Upper lobe of left lung (tissue), 6 donors: Measurements from ENCODE around the gene TERT. TPM values are rescaled to one million over a fixed set of nuclear protein-coding genes. Genes with fewer than 3 reads are reported as not detected.
"Not testable (repeated sequence)": the region's sequence is repeated elsewhere in the genome, so short reads cannot be mapped to it uniquely, and the experiment has no call there.

Experiments used
- ATAC-seq, 2 donors: fragments of 200-7000 bp; cut with Tn5 transposase; one replicate each; pipeline ENCODE4 v1.9.1; 2022; ENCODE audit warnings: mild to moderate bottlenecking in 2 of 2, moderate library complexity in 2 of 2; ENCODE audit not compliant: low FRiP score in 2 of 2
- DNase-seq, 2 donors: peaks; one replicate each; pipeline ENCODE4 v3.0.0-alpha.2; 2019 to 2020
- H3K27ac ChIP-seq, 4 donors: fragments of 200-600 bp; sonication (generic); one replicate each; pipeline ENCODE4 v1.5.1; 2016 to 2019
- H3K27me3 ChIP-seq, 4 donors: fragments of 200-600 bp; sonication (generic); one replicate each; pipeline ENCODE4 v1.5.1; 2017 to 2019
- H3K36me3 ChIP-seq, 4 donors: fragments of 200-600 bp; sonication (generic); one replicate each; pipeline ENCODE4 v1.5.1; 2016 to 2019
- H3K4me1 ChIP-seq, 4 donors: fragments of 200-600 bp; sonication (generic); one replicate each; pipeline ENCODE4 v1.5.1; 2018 to 2019
- H3K4me3 ChIP-seq, 4 donors: fragments of 200-600 bp; sonication (generic); one replicate each; pipeline ENCODE4 v1.5.1; 2017 to 2019; ENCODE audit warnings: mild to moderate bottlenecking in 2 of 4, moderate library complexity in 1 of 4
- H3K9me3 ChIP-seq, 4 donors: fragments of 200-600 bp; sonication (generic); one replicate each; pipeline ENCODE4 v1.5.1; 2018 to 2019
- EP300 ChIP-seq, 4 donors: sonication (generic); formaldehyde crosslinking; IDR thresholded peaks; one replicate each; pipeline ENCODE4 v1.5.1; 2017; ENCODE audit warnings: antibody characterized with exemption in 4 of 4, control low read depth in 2 of 4
- POLR2A ChIP-seq, 4 donors: fragments of 450-650 bp; IDR thresholded peaks; one replicate each; pipeline ENCODE4 v1.5.1; 2016 to 2017; ENCODE audit warnings: antibody characterized with exemption in 4 of 4, mild to moderate bottlenecking in 2 of 4
- POLR2AphosphoS5 ChIP-seq, 2 donors: sonication (generic); formaldehyde crosslinking; IDR thresholded peaks; one replicate each; pipeline ENCODE4 v1.5.1; 2017; ENCODE audit warnings: antibody characterized with exemption in 2 of 2
- WGBS, 2 donors: methylation state at CpG; one replicate each; pipeline ENCODE4 v1.1.5; 2017 to 2018; 5-methylcytosine and 5-hydroxymethylcytosine counted together
- total RNA-seq, 6 donors: library from RNA; depleted of rRNA in 4 of 6; stranded (reverse); fragments of >200 nt in 4 of 6; gene quantifications; one replicate each; pipeline versions ENCODE4 v1.1.0 to v1.2.1, GENCODE V29; 2016 to 2021
- TF ChIP-seq, protein P1 (sequence below), 6 experiments: fragments of 450-650 bp in 4 of 6; fragments of 200-600 bp in 2 of 6; sonication (generic) in 2 of 6; IDR thresholded peaks; one replicate each; pipeline ENCODE4 v1.5.1; 2016 to 2019; ENCODE audit warnings: antibody characterized with exemption in 6 of 6
- donor health status: DM: no; HTN: no; CAD: no; lungs with moderate emphysema.
- donor health status: DM: no; HTN: yes; CAD: no; lungs with severe emphysema.

Gene TERT
- total RNA-seq, 6 donors from 2014 or later, result 0.06 to 0.07 TPM; not detected in 4

DNA sequence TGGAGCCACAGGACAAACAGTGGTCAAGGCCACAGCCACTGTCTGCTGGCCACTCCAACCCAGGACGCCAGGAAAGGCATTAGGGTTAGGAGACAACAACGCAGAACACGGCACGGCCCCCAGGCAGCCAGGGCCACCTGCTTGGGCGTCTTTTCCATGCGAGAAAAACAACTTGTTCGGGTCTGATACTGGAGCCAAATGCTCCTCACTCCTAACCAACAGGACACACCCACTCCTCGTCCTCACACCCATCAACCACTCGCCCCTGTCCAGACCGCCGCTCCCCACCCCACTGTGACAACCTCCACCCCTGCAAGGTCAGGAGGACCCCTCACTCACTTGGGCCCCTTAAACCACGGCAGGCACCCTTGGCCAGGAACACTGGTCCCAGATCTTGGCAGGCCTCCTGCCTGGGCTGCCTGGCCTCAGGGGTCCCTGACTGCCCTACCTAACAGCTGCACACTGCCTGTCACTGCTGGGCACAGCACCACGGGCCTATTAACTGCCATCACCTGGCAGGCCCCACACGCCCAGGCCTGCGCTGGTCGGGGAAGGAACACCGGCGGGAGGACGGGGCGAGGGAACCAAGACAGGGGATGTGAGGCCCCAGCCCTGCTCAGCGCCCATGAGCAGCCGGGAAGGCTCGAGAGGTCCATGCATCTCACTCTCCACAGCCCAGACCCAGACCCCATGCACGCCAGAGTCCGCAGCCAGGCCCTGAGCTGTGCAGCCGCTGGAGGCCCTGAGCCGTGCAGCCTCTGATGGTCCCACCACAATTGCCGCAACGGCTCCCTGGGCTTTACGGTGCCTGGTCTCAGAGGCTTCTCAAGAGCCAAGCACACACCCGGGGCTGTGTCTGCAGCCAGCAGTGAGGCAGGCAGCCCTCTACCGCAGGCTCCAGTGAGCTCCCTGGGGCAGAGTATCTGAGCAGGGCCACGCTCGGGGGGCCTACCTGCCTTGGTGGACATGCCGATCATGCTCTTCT lies 36.3 kb upstream of the TERT start:
- TF ChIP-seq, protein P1, sequence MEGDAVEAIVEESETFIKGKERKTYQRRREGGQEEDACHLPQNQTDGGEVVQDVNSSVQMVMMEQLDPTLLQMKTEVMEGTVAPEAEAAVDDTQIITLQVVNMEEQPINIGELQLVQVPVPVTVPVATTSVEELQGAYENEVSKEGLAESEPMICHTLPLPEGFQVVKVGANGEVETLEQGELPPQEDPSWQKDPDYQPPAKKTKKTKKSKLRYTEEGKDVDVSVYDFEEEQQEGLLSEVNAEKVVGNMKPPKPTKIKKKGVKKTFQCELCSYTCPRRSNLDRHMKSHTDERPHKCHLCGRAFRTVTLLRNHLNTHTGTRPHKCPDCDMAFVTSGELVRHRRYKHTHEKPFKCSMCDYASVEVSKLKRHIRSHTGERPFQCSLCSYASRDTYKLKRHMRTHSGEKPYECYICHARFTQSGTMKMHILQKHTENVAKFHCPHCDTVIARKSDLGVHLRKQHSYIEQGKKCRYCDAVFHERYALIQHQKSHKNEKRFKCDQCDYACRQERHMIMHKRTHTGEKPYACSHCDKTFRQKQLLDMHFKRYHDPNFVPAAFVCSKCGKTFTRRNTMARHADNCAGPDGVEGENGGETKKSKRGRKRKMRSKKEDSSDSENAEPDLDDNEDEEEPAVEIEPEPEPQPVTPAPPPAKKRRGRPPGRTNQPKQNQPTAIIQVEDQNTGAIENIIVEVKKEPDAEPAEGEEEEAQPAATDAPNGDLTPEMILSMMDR (IDR thresholded peaks at IDR 0.05), result no peak
- TF ChIP-seq POLR2A (IDR thresholded peaks at IDR 0.05), result no peak
- TF ChIP-seq POLR2AphosphoS5 (IDR thresholded peaks at IDR 0.05), result no peak
- TF ChIP-seq EP300 (IDR thresholded peaks at IDR 0.05), result no peak
- H3K27me3 ChIP-seq, result no peaks in the 10 kb centered on the region
- H3K27ac ChIP-seq, result peak overlapping the region; percentile 27 to 61 (median 37)
- H3K4me1 ChIP-seq, result peaks cover 4 to 21% (median 14%) of the 10 kb centered on the region in 4 donors
- H3K9me3 ChIP-seq, result no peaks in the 10 kb centered on the region
- 89 to 96% methylated on average over 17 to 29 of the region's 35 CpGs for WGBS, 2 donors
- H3K4me3 ChIP-seq, result no peak overlapping the region
- ATAC-seq (peak; percentile 38 to 39), DNase-seq (peak in 1 of 2 donors; percentile 78)
- H3K36me3 ChIP-seq, result peaks cover 29 to 77% (median 62%) of the 10 kb centered on the region in 4 donors

DNA sequence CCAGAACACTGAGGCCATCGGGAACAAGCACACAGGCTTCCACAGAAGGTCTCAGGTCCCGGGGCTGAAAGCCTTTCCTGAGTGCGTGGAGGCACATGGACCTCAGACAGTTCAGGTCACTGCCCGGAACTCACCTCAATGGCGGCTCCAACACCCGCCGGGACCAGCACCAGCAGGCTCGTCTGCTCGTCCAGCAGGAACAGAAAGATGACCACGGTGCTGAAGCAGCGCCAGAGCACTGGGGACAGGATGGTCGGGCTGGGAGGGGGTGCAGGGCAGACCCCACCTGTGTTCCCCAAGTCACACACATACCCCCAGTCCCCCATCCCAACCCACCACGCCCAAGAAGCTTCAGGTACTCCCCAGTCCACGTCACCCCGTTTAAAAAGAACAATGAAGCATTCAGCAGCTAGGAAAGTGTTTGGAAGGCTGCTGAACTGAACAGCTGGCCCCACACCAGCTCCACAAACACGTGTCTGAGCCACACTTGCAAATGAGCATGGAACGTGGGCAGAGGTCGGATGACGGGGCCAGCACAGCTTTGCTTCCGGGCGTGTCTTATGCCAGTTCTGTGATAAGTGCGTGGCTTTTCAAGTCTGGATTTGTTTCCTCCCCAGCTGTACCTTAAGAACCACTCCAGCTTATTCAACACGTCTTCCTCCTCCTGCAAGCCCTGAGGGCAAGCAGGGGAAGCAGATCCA lies 35.4 kb upstream of the TERT start:
- 82 to 84% methylated on average over 8 to 23 of the region's 23 CpGs for WGBS, 2 donors
- ATAC-seq, result peak; percentile 59 to 88
- Histone ChIP-seq H3K27ac (peak overlapping the region; percentile 27 to 61 (median 37)), H3K9me3 (no peaks in the 10 kb centered on the region), H3K4me1 (peaks cover 4 to 21% (median 14%) of the 10 kb centered on the region in 4 donors), H3K27me3 (no peaks in the 10 kb centered on the region), H3K4me3 (no peak overlapping the region), H3K36me3 (peaks cover 24 to 77% (median 60%) of the 10 kb centered on the region in 4 donors)
- TF ChIP-seq EP300 (IDR thresholded peaks at IDR 0.05) (no peak), POLR2AphosphoS5 (IDR thresholded peaks at IDR 0.05) (no peak), POLR2A (IDR thresholded peaks at IDR 0.05) (no peak)
- TF ChIP-seq, protein P1 (IDR thresholded peaks at IDR 0.05), result no peak
- DNase-seq, result peak; percentile 59 to 69

DNA sequence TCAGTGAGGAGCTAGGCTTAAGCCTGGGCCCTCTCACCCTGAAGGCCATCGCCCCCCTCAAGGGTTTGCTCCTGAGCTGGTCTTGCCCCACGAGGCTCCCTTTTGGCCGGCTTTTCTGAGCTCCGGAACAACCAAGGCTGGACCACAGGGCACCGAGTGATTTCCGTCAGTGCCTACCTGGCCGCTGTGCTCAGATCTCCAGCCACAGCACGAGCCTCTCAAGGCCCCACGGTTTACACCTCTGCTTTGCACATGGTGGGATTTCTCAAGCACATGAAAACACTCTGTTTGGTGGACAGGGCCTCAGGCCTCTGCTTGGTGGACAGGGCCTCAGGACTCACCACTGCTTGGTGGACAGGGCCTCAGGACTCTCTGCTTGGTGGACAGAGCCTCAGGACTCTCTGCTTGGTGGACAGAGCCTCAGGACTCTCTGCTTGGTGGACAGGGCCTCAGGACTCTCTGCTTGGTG lies 34.3 kb upstream of the TERT start:
- 97% methylated on average over 9 of the region's 9 CpGs; no CpG with 5 or more reads in 1 of the 2 donors for WGBS, 2 donors
- ATAC-seq (no peak), DNase-seq (no peak)
- Histone ChIP-seq H3K27me3 (no peaks in the 10 kb centered on the region), H3K4me3 (no peak overlapping the region), H3K9me3 (no peaks in the 10 kb centered on the region), H3K36me3 (peaks cover 30 to 77% (median 60%) of the 10 kb centered on the region in 4 donors), H3K27ac (peak overlapping the region in 1 of 4 donors; percentile 12), H3K4me1 (peaks cover 4 to 21% (median 14%) of the 10 kb centered on the region in 4 donors)
- TF ChIP-seq POLR2A (IDR thresholded peaks at IDR 0.05) (no peak), EP300 (IDR thresholded peaks at IDR 0.05) (no peak), POLR2AphosphoS5 (IDR thresholded peaks at IDR 0.05) (no peak)
- TF ChIP-seq, protein P1 (IDR thresholded peaks at IDR 0.05), result no peak

DNA sequence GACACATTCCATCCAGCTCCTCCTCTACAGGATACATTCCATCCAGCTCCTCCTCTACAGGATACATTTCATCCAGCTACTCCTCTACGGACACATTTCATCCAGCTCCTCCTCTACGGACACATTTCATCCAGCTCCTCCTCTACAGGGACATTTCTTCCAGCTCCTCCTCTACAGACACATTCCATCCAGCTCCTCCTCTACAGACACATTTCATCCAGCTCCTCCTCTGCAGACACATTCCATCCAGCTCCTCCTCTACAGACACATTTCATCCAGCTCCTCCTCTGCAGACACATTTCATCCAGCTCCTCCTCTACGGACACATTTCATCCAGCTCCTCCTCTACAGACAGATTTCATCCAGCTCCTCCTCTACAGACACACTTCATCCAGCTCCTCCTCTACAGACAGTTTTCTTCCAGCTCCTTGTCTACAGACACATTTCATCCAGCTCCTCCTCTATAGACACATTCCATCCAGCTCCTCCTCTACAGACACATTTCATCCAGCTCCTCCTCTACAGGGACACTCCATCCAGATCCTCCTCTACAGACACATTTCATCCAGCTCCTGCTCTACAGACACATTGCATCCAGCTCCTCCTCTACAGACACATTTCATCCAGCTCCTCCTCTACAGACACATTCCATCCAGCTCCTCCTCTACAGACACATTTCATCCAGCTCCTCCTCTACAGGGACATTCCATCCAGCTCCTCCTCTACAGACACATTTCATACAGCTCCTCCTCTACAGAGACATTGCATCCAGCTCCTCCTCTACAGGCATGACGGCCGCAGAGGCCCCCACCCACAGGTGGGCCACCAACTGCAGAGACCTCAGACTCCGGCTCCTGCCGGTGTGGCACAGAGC lies 33.6 kb upstream of the TERT start:
- 78 to 85% methylated on average over 7 of the region's 7 CpGs for WGBS, 2 donors
- Histone ChIP-seq H3K36me3 (peaks cover 28 to 77% (median 60%) of the 10 kb centered on the region in 4 donors), H3K27ac (peak overlapping the region in 1 of 4 donors; percentile 12), H3K4me1 (peaks cover 4 to 21% (median 14%) of the 10 kb centered on the region in 4 donors)
- H3K4me3 ChIP-seq, DNase-seq, H3K27me3 ChIP-seq, ATAC-seq, H3K9me3 ChIP-seq: not testable (repeated sequence)

DNA sequence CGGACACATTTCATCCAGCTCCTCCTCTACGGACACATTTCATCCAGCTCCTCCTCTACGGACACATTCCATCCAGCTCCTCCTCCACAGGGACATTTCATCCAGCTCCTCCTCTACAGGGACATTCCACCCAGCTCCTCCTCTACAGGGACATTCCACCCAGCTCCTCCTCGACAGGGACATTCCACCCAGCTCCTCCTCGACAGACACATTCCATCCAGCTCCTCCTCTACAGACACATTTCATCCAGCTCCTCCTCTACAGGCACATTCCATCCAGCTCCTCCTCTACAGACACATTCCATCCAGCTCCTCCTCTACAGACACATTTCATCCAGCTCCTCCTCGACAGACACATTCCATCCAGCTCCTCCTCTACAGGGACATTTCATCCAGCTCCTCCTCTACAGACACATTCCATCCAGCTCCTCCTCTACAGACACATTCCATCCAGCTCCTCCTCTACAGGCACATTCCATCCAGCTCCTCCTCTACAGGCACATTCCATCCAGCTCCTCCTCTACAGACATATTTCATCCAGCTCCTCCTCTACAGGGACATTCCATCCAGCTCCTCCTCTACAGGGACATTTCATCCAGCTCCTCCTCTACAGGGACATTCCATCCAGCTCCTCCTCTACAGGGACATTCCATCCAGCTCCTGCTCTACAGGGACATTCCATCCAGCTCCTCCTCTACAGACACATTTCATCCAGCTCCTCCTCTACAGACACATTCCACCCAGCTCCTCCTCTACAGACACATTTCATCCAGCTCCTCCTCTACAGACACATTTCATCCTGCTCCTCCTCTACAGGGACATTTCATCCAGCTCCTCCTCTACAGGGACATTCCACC lies 32.3 kb upstream of the TERT start:
- H3K27me3 ChIP-seq, ATAC-seq, H3K4me3 ChIP-seq, H3K9me3 ChIP-seq, DNase-seq: not testable (repeated sequence)
- peaks cover 26 to 77% (median 68%) of the 10 kb centered on the region in 4 donors for H3K36me3 ChIP-seq
- WGBS, 2 donors, result 50 to 67% methylated on average over 6 of the region's 6 CpGs
- peaks cover 4 to 20% (median 14%) of the 10 kb centered on the region in 4 donors for H3K4me1 ChIP-seq
- peak overlapping the region in 2 of 4 donors; percentile 3 to 19 for H3K27ac ChIP-seq

DNA sequence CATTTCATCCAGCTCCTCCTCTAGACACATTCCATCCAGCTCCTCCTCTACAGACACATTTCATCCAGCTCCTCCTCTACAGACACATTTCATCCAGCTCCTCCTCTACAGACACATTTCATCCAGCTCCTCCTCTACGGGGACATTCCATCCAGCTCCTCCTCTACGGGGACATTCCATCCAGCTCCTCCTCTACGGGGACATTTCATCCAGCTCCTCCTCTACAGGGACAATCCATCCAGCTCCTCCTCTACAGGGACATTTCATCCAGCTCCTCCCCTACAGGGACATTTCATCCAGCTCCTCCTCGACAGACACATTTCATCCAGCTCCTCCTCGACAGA lies 31.6 kb upstream of the TERT start:
- H3K36me3 ChIP-seq, result peaks cover 24 to 77% (median 68%) of the 10 kb centered on the region in 4 donors
- not testable (repeated sequence) for DNase-seq

More for the DNA sequence above, 31.6 kb upstream of the TERT start:
- H3K4me1 ChIP-seq, result peaks cover 4 to 19% (median 12%) of the 10 kb centered on the region in 4 donors
- H3K9me3 ChIP-seq, ATAC-seq, H3K27me3 ChIP-seq, H3K4me3 ChIP-seq: not testable (repeated sequence)
- peak overlapping the region in 2 of 4 donors; percentile 3 to 19 for H3K27ac ChIP-seq
- WGBS, 2 donors, result 76% methylated on average over 5 of the region's 5 CpGs
